Kidney epithelial cell (primary cell): ENCODE data around the gene BPIFA3. TPM values are rescaled to one million over a fixed set of nuclear protein-coding genes. Genes with fewer than 3 reads are reported as not detected.

ENCODE experiments used
- DNase-seq: peaks from one replicate; pipeline ENCODE4 v3.0.0-alpha.2; 2010; ENCODE audit warnings: low read depth
- H3K27me3 ChIP-seq: 2 replicates; pipeline ENCODE4 v1.6.0; 2011; ENCODE audit warnings: low read length; ENCODE audit not compliant: control insufficient read depth, insufficient read depth
- H3K36me3 ChIP-seq: 2 replicates; pipeline ENCODE4 v1.5.1; 2011; ENCODE audit warnings: low read length; ENCODE audit not compliant: control insufficient read depth, insufficient read depth
- H3K4me3 ChIP-seq: 2 replicates; pipeline ENCODE4 v1.5.1; 2011; ENCODE audit warnings: low read depth, mild to moderate bottlenecking, control low read depth, low read length
- CTCF ChIP-seq: IDR thresholded peaks from 2 replicates; pipeline ENCODE4 v1.5.1; 2011; ENCODE audit warnings: mild to moderate bottlenecking, moderate library complexity, low read length, control low read depth, inconsistent platforms; ENCODE audit not compliant: insufficient read depth, poor library complexity, severe bottlenecking
- total RNA-seq: library from RNA; depleted of rRNA; stranded (reverse); fragments of >200 nt; gene quantifications from 2 replicates; pipeline ENCODE4 v1.2.3, GENCODE V29; 2015

The BPIFA3 gene
- total RNA-seq, 1 donor from 2014 or later: not detected

- Histone ChIP-seq H3K4me3 (no peak overlapping the region), H3K27me3 (peaks cover 2% of the 10 kb centered on the region), H3K36me3 (no peaks in the 10 kb centered on the region)
- DNase-seq: no peak
- no peak for TF ChIP-seq CTCF
These were observed 46.6 kb downstream of the BPIFA3 start for GRCh38 chr20:33263784-33264183.

GRCh38 chr20:33267701-33268100, 50.5 kb downstream of the BPIFA3 start:
- no peak for DNase-seq
- TF ChIP-seq CTCF: no peak
- no peaks in the 10 kb centered on the region for H3K36me3 ChIP-seq
- H3K4me3 ChIP-seq: no peak overlapping the region
- peaks cover 2% of the 10 kb centered on the region for H3K27me3 ChIP-seq

- Histone ChIP-seq H3K27me3 (peaks cover 6% of the 10 kb centered on the region), H3K4me3 (no peak overlapping the region), H3K36me3 (no peaks in the 10 kb centered on the region)
- DNase-seq: no peak
- TF ChIP-seq CTCF: no peak
These were observed 55.2 kb downstream of the BPIFA3 start for GRCh38 chr20:33272155-33272873.

GRCh38 chr20:33273117-33273851, 56.1 kb downstream of the BPIFA3 start:
- no peak for TF ChIP-seq CTCF
- Histone ChIP-seq H3K4me3 (no peak overlapping the region), H3K27me3 (peaks cover 6% of the 10 kb centered on the region), H3K36me3 (no peaks in the 10 kb centered on the region)
- no peak for DNase-seq

- no peak for TF ChIP-seq CTCF
- DNase-seq: no peak
- Histone ChIP-seq H3K27me3 (peaks cover 6% of the 10 kb centered on the region), H3K4me3 (no peak overlapping the region), H3K36me3 (no peaks in the 10 kb centered on the region)
These were observed 58.1 kb downstream of the BPIFA3 start for GRCh38 chr20:33275215-33275614.
